HG02943 (cell line): ENCODE data around the gene COX4I2.
"Not testable (repeated sequence)": the region's sequence is repeated elsewhere in the genome, so short reads cannot be mapped to it uniquely, and the experiment has no call there.

Source experiments
- ATAC-seq: cut with Tn5 transposase; IDR thresholded peaks from one replicate; pipeline ENCODE4 v1.9.1; 2021; ENCODE audit warnings: mild to moderate bottlenecking, low read depth, moderate library complexity; ENCODE audit not compliant: unreplicated experiment

The COX4I2 gene

DNA sequence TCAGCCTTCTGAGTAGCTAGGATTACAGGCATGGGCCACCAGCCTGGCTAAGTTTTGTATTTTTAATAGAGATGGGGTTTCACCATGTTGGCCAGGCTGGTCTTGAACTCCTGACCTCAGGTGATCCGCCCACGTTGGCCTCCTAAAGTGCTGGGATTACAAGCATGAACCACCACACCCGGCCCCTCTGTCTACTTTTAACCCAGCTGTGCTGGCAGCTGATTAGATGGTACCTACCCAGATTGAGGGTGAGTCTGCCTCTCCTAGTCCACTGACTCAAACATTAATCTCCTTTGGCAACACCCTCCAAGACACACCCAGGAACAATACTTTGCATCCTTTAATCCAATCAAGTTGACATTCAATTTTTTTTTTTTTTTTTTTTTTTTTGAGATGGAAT, 10.4 kb downstream of the COX4I2 start:
- ATAC-seq, result not testable (repeated sequence)

DNA sequence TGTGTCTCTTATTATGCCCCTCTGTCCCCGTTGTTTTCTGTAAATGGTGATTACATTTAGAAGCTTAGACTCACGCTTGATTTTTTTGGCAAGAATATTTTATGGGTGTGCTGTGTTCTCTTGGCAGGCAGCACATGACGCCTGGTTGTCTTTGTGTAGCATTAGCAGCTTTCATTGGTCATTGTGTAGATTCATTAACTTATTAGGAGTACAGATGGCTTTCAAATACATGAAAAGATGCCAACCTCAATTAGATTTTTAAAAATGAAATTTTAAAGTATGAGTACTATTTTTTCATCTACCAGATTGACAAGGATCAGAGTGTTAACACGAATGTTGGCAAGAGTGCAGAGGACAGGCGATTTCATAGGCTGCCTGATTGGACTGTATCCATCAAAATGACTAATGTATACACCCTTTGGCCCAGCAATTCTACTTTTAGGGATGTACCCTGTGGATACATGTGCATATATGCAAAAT, 15.2 kb downstream of the COX4I2 start:
- ATAC-seq, result no peak

DNA sequence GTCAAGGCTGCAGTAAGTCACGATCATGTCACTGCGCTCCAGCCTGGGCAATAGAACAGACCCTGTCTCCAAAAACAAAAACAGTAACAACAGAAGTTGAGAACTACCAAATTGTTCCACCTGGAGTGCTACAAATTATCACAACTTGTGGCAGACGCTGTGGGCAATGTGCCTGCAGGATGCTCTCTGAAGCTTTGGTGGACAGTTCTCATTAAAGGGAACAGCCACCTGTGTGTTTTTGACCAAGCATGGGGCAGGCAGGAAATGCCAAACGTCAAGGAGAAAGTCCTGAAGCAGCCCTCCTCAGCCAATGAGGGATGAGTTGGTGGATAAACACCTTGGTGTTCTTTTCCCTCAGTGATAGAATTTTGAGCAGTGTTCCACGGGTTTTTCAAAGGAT, 15.8 kb downstream of the COX4I2 start:
- ATAC-seq, result no peak

DNA sequence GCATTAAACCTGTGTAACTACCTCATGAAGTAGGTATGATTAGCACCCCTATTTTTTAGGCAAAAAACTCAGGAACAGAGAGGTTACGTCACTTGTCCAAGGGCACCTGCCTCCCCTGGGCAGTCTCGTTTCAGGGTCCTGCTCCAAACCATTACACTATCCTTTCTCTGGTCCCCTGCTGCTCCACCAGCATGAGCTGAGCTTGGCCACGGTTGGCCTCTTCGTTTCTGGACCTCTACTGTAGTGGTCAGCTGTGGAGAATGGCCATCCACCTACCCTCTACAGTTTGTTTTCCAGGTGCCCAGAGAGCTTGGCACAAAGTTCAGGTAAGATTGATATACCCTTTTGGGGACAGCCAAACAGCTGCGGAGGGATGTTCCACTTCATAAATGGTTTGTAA, 16.8 kb downstream of the COX4I2 start:
- no peak for ATAC-seq

GRCh38 chr20:31661625-31662371, 24.1 kb downstream of the COX4I2 start:
- peak; percentile 74 for ATAC-seq

DNA sequence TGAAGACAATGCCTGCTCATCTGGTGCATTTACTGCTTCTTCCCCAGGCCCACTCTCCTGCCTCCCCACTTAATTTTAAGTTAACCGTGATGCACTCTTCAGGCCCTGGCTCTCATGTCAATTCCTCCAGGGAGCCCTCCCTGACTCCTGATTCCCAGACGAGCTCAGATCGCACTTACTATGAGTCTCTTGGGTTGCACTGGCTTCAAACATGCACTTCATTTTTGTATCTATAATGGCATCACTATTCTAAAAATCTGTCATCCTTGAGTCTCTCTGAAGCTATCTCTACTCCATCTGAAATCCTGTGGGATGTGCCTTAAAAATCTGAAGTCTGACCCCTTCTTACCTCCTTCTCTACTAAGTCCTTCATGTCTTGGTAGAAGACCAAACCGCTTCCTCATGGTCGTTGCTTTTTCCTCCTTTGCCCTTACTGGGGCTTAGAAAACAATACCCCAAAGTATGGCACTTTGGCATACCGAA, 24.7 kb downstream of the COX4I2 start:
- no peak for ATAC-seq

DNA sequence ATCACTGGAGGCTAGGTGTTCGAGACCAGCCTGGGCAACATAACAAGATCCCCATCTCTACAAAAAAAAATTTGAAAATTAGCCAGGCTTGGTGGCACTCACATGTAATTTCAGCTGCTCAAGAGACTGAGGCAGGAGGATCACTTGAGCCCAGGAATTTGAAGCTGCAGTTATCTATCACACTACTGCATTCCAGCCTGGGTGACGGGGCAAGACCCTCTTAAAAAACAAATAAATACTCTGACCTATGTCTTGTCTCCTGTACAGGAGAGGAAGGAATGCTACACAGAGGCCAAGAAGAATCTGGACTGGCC, 25.8 kb downstream of the COX4I2 start:
- no peak for ATAC-seq

- no peak for ATAC-seq
Observed at GRCh38 chr20:31663838-31664695, 26.4 kb downstream of the COX4I2 start.

- no peak for ATAC-seq
Observed at GRCh38 chr20:31664696-31665354, 27.1 kb downstream of the COX4I2 start.

DNA sequence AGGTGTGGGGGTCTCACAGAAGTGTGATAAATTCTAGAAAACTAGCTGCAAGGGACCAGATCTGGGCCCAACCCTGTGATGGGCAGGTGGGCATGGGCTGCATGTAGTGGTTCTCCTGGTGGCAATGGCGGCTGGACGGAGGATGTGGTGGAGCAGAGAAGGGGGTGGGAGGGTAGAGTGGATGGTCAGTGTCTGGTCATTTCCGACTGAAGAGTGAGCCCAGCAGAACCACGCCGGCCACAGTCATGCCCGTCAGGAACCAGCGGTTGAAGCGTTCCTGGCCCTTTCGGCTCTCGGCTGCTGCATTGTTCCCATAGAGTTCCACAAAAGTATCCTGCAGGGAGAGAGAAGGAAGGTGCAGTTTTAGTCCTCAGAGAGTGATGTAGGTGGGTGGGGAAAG, 28.0 kb downstream of the COX4I2 start:
- ATAC-seq, result no peak

DNA sequence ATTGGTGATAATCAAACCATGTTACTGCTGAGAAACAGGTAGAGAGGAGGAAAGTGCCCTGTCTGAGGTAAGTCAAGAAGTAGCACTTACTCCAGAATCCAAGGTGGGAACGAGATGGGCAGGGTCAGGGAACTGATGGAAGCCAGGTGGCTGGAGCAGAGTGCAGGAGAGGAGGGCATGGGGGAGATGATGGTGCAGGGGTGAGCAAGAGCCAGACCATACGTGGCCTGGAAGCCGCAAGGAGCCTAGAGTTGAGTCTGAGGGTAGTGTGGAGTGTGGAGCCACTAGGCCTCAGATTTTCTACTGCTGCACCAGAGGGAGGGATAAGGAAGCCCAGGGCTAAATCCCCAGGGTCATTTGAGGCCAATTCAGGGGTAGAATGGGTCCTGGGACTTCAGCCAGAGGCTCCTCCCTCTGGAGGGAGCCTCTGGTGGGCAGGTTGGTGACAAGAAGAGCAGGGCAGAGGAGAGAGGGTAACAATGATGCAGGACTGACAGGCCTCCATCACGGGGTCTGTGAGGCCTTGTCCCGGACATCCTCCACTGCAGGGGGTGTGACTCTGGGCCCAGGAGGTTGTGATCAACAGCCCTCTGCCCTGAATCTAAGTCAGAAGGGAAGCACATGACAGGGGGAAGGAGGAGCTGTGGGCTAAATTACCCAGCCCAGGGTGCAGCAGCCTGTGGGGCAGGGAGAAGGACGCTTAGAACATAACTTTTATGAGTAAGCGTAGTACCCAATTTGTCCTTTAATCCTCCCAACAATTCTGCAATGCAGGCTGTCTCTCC, 28.7 kb downstream of the COX4I2 start:
- no peak for ATAC-seq

DNA sequence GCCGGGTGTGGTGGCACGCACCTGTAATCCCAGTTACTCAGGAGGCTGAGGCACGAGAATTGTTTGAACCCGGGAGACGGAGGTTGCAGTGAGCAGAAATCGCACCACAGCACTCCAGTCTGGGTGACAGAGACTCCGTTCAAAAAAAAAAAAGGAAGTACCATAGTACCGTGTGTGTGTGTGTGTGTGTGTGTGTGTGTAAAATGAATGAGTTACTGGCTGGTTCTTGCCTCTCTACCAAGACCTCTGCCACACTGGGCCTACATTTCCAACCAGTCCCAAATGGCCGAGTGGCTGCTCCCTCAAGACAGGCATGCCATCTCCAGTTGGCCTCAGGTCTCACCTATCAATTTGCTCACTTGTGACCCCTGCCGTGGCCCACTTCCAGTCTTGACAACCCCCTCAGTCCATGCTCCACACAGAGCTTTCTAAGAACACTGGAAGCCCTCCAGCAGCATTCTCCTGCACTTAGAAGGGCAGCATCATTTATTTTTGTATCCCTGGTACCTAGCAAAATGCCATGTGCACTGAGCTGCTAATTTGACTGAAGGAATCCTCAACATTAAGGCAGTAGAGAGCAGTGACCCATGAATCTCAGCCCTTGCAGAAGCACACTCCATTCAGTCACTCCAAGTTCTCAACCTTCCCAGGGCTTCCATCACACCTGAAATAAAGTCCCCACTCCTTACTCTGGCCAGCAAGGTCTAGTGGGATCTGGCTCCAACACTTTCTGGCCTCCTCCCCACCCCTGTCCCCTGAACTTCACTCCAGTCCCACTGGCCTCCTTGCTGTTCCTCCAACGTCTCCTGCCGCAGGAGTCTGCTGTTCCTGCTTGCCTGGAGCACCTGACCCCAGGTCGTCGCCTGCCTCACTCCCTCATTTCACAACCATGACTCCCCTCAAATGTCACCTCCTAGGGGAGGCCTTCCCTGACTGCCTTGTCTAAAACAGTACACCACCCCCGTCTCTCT, 29.9 kb downstream of the COX4I2 start:
- no peak for ATAC-seq

GRCh38 chr20:31668944-31669343, 31.2 kb downstream of the COX4I2 start:
- ATAC-seq, result not testable (repeated sequence)

- ATAC-seq, result no peak
Observed at GRCh38 chr20:31669876-31670275, 32.2 kb downstream of the COX4I2 start.

- no peak for ATAC-seq
Observed at GRCh38 chr20:31670371-31671228, 32.9 kb downstream of the COX4I2 start.

DNA sequence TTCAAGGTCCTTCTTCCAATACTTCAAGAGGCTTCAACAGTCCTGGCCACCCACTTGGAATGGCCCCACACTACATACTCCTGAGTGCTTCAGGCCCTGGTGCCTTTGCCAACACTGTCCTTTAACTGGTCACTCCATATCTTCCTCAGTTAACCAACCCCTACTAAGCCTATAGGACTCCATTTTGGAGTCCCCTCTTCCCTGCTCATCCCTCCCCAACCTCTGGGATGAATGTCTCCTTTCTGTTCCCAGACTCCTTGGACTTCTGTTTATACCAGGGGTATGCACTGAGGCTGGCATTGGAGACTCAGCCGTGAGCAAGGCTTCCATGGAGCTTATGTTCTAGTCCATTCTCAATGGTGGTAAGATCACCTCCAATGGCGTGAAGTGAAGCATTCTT, 33.6 kb downstream of the COX4I2 start:
- no peak for ATAC-seq

- ATAC-seq, result no peak
Observed at GRCh38 chr20:31673435-31673834, 35.7 kb downstream of the COX4I2 start.

DNA sequence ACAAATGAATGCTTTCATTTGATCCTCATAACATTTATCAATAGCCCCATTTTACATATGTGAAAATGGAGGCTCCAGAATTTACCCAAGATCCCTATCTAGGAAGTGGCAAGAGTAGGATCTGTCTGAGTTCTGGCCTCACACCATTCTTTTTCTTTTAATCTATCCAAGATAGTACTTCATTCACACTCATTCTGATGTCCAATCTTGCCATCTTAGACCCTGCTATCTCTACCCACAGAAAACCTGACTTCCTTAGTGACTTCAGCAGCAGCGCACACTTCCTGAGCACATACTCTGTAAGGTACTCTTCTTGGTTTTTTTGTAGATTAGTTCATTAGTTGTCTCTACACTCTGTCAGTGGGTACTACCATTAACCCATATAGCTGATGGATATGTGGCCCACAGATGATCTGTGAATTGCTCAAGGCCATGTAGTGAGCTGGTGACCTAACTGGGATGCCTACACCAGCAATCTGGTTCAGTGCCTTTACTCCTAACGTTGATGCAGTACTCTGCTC, 36.3 kb downstream of the COX4I2 start:
- ATAC-seq, result no peak
